HepG2 (cell line): ENCODE measurements around the gene FAHD1. TPM values are rescaled to one million over a fixed set of nuclear protein-coding genes. Genes with fewer than 3 reads are reported as not detected.

Experiments used
- ARID5B ChIP-seq: IDR thresholded peaks from 2 replicates; pipeline ENCODE4 v1.4.0; 2020; ENCODE audit warnings: mild to moderate bottlenecking, missing genetic modification reagents
- ATF2 ChIP-seq: sonication (generic); formaldehyde crosslinking; IDR thresholded peaks from 2 replicates; pipeline ENCODE4 v1.4.0; 2020; ENCODE audit warnings: missing genetic modification reagents
- ATF7-NPFF ChIP-seq: sonication (generic); formaldehyde crosslinking; IDR thresholded peaks from 2 replicates; pipeline ENCODE4 v1.8.1; 2023; ENCODE audit warnings: mild to moderate bottlenecking, low read depth, missing genetic modification reagents, moderate library complexity
- DR1 ChIP-seq: sonication (generic); formaldehyde crosslinking; IDR thresholded peaks from 2 replicates; pipeline ENCODE4 v1.8.0; 2021; ENCODE audit warnings: mild to moderate bottlenecking, missing genetic modification reagents, inconsistent platforms
- EHMT2 ChIP-seq: fragments of 200-600 bp; sonication (generic); IDR thresholded peaks from 2 replicates; pipeline ENCODE4 v1.7.0; 2017; ENCODE audit warnings: antibody characterized with exemption, low read depth, low read length, borderline replicate concordance
- JARID2 ChIP-seq: sonication (generic); formaldehyde crosslinking; IDR thresholded peaks from 2 replicates; pipeline ENCODE4 v1.8.1; 2023; ENCODE audit warnings: missing genetic modification reagents, inconsistent platforms; ENCODE audit not compliant: insufficient replicate concordance
- MAF1 ChIP-seq: sonication (generic); formaldehyde crosslinking; IDR thresholded peaks from 2 replicates; pipeline ENCODE4 v1.5.0; 2020; ENCODE audit warnings: missing genetic modification reagents, borderline replicate concordance
- MIER2 ChIP-seq: IDR thresholded peaks from 2 replicates; pipeline ENCODE4 v1.6.1; 2016; ENCODE audit warnings: missing biosample characterization, missing genetic modification reagents
- NCOA2 ChIP-seq: sonication (generic); formaldehyde crosslinking; IDR thresholded peaks from 2 replicates; pipeline ENCODE4 v1.8.0; 2022; ENCODE audit warnings: inconsistent platforms
- NFKB2 ChIP-seq: sonication (generic); formaldehyde crosslinking; IDR thresholded peaks from 2 replicates; pipeline ENCODE4 v1.4.0; 2020; ENCODE audit warnings: missing genetic modification reagents, borderline replicate concordance
- TFAP4 ChIP-seq: sonication (generic); IDR thresholded peaks from 2 replicates; pipeline ENCODE4 v1.6.1; 2016; ENCODE audit warnings: low read depth, borderline replicate concordance
- ZNF570 ChIP-seq: sonication (generic); formaldehyde crosslinking; IDR thresholded peaks from 2 replicates; pipeline ENCODE4 v1.4.0; 2020; ENCODE audit warnings: mild to moderate bottlenecking, missing genetic modification reagents, borderline replicate concordance
- ZNF780A ChIP-seq: sonication (generic); formaldehyde crosslinking; IDR thresholded peaks from 2 replicates; pipeline ENCODE4 v1.8.0; 2022; ENCODE audit warnings: mild to moderate bottlenecking, missing genetic modification reagents, moderate library complexity
- ZNF790 ChIP-seq: sonication (generic); formaldehyde crosslinking; IDR thresholded peaks from 2 replicates; pipeline ENCODE4 v1.8.0; 2022; ENCODE audit warnings: missing genetic modification reagents, mild to moderate bottlenecking, borderline replicate concordance
- polyA plus RNA-seq, 8 experiments: library from polyadenylated mRNA; depleted of rRNA in 3 of 8; stranded (reverse) in 7 of 8; unstranded in 1 of 8; fragments of >200 nt; fragmentation: Illumina TruSeq in 4 of 8; extraction: Trizol in 4 of 8; gene quantifications; 2 replicates each; pipeline versions ENCODE4 v1.2.1 to v1.2.3, GENCODE V29; 2011 to 2016; ENCODE audit warnings: low read depth in 4 of 8, missing spikeins in 1 of 8, mixed read lengths in 1 of 8; ENCODE audit not compliant: insufficient read depth in 1 of 8
- total RNA-seq, 5 experiments: library from RNA; depleted of rRNA; stranded (reverse); fragments of >200 nt; fragmentation: Illumina TruSeq; extraction: Trizol; gene quantifications; 2 replicates each; pipeline ENCODE4 v1.2.3, GENCODE V29; 2016; ENCODE audit warnings: low read depth in 1 of 5
- TF ChIP-seq, protein P1 (sequence below): sonication (generic); formaldehyde crosslinking; IDR thresholded peaks from 2 replicates; pipeline ENCODE4 v1.4.0; 2020; ENCODE audit warnings: missing genetic modification reagents, borderline replicate concordance
- TF ChIP-seq, protein P2 (sequence below): sonication (generic); formaldehyde crosslinking; IDR thresholded peaks from 2 replicates; pipeline ENCODE4 v1.9.0; 2022; ENCODE audit warnings: low read depth, missing genetic modification reagents

Gene FAHD1
- total and polyA plus RNA-seq, 2 of the 13 experiments (the other 11 are each of a cell fraction or from before 2014, with no cell fraction given), result 39.0 to 45.3 TPM

- TF ChIP-seq, protein P1, sequence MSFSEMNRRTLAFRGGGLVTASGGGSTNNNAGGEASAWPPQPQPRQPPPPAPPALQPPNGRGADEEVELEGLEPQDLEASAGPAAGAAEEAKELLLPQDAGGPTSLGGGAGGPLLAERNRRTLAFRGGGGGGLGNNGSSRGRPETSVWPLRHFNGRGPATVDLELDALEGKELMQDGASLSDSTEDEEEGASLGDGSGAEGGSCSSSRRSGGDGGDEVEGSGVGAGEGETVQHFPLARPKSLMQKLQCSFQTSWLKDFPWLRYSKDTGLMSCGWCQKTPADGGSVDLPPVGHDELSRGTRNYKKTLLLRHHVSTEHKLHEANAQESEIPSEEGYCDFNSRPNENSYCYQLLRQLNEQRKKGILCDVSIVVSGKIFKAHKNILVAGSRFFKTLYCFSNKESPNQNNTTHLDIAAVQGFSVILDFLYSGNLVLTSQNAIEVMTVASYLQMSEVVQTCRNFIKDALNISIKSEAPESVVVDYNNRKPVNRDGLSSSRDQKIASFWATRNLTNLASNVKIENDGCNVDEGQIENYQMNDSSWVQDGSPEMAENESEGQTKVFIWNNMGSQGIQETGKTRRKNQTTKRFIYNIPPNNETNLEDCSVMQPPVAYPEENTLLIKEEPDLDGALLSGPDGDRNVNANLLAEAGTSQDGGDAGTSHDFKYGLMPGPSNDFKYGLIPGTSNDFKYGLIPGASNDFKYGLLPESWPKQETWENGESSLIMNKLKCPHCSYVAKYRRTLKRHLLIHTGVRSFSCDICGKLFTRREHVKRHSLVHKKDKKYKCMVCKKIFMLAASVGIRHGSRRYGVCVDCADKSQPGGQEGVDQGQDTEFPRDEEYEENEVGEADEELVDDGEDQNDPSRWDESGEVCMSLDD, result peak; percentile 81; the same call in 1 of the 2 replicates
- TF ChIP-seq DR1 (CRISPR knock-in tag) (no peak), ZNF570 (no peak), ATF7-NPFF (CRISPR knock-in tag) (peak; percentile 29; the same call in 1 of the 2 replicates), JARID2 (no peak), MIER2 (CRISPR knock-in tag) (peak; percentile 14; the same call in 1 of the 2 replicates), NFKB2 (CRISPR knock-in tag) (no peak; the same call in 1 of the 2 replicates), ATF2 (CRISPR knock-in tag) (peak; percentile 56; the same call in 1 of the 2 replicates), TFAP4 (peak; percentile 90; the same call in 1 of the 2 replicates), ZNF780A (CRISPR knock-in tag) (no peak), EHMT2 (no peak), MAF1 (CRISPR knock-in tag) (0 out of 2 replicates have a peak, but pooled peaks have one; percentile 38), NCOA2 (CRISPR knock-in tag) (peak; percentile 76), ARID5B (CRISPR knock-in tag) (peak; percentile 89), ZNF790 (CRISPR knock-in tag) (no peak)
- TF ChIP-seq, protein P2, sequence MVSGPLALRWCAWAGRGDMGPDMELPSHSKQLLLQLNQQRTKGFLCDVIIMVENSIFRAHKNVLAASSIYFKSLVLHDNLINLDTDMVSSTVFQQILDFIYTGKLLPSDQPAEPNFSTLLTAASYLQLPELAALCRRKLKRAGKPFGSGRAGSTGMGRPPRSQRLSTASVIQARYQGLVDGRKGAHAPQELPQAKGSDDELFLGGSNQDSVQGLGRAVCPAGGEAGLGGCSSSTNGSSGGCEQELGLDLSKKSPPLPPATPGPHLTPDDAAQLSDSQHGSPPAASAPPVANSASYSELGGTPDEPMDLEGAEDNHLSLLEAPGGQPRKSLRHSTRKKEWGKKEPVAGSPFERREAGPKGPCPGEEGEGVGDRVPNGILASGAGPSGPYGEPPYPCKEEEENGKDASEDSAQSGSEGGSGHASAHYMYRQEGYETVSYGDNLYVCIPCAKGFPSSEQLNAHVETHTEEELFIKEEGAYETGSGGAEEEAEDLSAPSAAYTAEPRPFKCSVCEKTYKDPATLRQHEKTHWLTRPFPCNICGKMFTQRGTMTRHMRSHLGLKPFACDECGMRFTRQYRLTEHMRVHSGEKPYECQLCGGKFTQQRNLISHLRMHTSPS (CRISPR knock-in tag), result peak; percentile 66; the same call in 1 of the 2 replicates
Observed at GRCh38 chr16:1832838-1833454, 5.9 kb downstream of the FAHD1 start (continued).
